Measurements from ENCODE around the gene ACOT2. TPM values are rescaled to one million over a fixed set of nuclear protein-coding genes. Genes with fewer than 3 reads are reported as not detected.
A peak's percentile ranks its signal among the peaks of the same experiment; 100 is the strongest.
"Not testable (repeated sequence)": the region's sequence is repeated elsewhere in the genome, so short reads cannot be mapped to it uniquely, and the experiment has no call there.

The ACOT2 gene
- total and polyA plus RNA-seq, 5 donors from 2014 or later: 15.4 to 44.2 (median 38.4) TPM

DNA sequence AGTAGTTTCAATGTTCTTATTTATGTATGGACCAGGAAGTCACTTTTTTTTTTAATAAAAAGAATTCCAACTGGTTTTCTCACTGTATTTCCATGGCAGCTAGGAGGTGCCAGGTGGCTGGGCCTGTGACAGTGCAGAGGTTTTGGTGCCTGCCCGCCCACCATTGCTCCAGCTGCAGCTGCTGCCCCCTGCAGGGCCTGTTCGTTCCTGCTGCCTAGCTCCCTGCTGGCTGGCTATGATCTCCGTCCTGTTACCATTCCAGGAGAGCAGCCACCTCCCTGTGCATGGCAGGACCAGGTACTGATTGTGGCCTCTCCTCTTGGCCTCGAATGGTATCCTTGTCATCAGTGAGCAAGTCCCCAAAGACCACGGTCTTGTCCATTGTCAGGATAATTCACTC is 30.0 kb upstream of the ACOT2 start:
- not testable (repeated sequence) for H3K9me3 Mint-ChIP-seq; H3K4me3 ChIP-seq (ENCODE audit: low read depth, low read length); H3K4me1 Mint-ChIP-seq; H3K4me1 ChIP-seq (ENCODE audit: control insufficient read depth, insufficient read depth, low read length, poor library complexity, severe bottlenecking); H3K27me3 ChIP-seq (ENCODE audit: control insufficient read depth, insufficient read depth, low read length); H3K9me3 ChIP-seq (ENCODE audit: control insufficient read depth in 2 of 2, low read length in 2 of 2); H3K27me3 Mint-ChIP-seq; H3K27ac Mint-ChIP-seq; H3K27ac ChIP-seq (ENCODE audit: insufficient read depth, low read length, poor library complexity, severe bottlenecking); H3K4me3 Mint-ChIP-seq; H3K36me3 ChIP-seq (ENCODE audit: control insufficient read depth, insufficient read depth, low read length); H3K36me3 Mint-ChIP-seq
- peak; percentile 91 to 95 for ATAC-seq (ENCODE audit: low read depth in 2 of 2)
- peak in 1 of 3 donors; percentile 47 for DNase-seq

DNA sequence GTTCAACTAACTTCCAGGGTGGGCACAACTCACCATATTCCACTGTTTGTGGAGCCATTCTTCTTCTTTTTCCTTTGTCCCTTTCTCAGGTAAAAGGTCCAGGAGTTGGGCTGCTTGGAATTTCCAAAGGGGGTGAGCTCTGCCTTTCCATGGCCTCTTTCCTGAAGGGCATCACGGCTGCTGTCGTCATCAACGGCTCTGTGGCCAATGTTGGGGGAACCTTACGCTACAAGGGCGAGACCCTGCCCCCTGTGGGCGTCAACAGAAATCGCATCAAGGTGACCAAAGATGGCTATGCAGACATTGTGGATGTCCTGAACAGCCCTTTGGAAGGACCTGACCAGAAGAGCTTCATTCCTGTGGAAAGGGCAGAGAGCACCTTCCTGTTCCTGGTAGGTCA is 26.1 kb upstream of the ACOT2 start:
- ATAC-seq (ENCODE audit: low read depth in 2 of 2); H3K27ac Mint-ChIP-seq: not testable (repeated sequence)

DNA sequence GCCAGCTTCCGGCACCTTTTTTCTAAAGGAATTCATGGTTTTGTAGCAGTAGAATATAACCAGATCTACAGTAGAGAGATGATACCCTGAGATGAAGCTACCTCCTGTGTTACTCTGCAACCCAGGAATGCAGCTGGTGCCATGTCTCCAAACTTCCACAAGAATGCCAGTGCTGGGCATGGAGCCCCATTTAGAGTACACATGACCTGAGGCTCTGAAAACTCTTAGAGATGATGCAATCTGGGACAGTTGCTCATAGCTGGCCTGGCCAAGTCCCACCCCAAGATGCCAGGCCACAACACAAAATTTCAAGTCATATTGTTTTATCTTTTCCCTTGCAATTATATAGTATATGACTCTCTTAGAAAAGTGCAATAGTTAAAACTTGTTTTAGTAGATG is 23.7 kb upstream of the ACOT2 start:
- H3K9me3 ChIP-seq (ENCODE audit: control insufficient read depth in 2 of 2, low read length in 2 of 2); H3K36me3 ChIP-seq (ENCODE audit: control insufficient read depth, insufficient read depth, low read length); H3K27ac ChIP-seq (ENCODE audit: insufficient read depth, low read length, poor library complexity, severe bottlenecking); H3K4me1 ChIP-seq (ENCODE audit: control insufficient read depth, insufficient read depth, low read length, poor library complexity, severe bottlenecking); H3K4me3 ChIP-seq (ENCODE audit: low read depth, low read length); ATAC-seq (ENCODE audit: low read depth in 2 of 2); H3K27me3 ChIP-seq (ENCODE audit: control insufficient read depth, insufficient read depth, low read length); H3K4me3 Mint-ChIP-seq; H3K4me1 Mint-ChIP-seq; H3K9me3 Mint-ChIP-seq; H3K27me3 Mint-ChIP-seq; H3K36me3 Mint-ChIP-seq; DNase-seq; H3K27ac Mint-ChIP-seq: not testable (repeated sequence)

More for the DNA sequence above, 26.1 kb upstream of the ACOT2 start:
- not testable (repeated sequence) for H3K27ac ChIP-seq (ENCODE audit: insufficient read depth, low read length, poor library complexity, severe bottlenecking); DNase-seq; H3K27me3 ChIP-seq (ENCODE audit: control insufficient read depth, insufficient read depth, low read length); H3K4me3 ChIP-seq (ENCODE audit: low read depth, low read length); H3K4me3 Mint-ChIP-seq; H3K36me3 Mint-ChIP-seq; H3K27me3 Mint-ChIP-seq; H3K4me1 ChIP-seq (ENCODE audit: control insufficient read depth, insufficient read depth, low read length, poor library complexity, severe bottlenecking); H3K9me3 Mint-ChIP-seq; H3K4me1 Mint-ChIP-seq; H3K36me3 ChIP-seq (ENCODE audit: control insufficient read depth, insufficient read depth, low read length); H3K9me3 ChIP-seq (ENCODE audit: control insufficient read depth in 2 of 2, low read length in 2 of 2)

DNA sequence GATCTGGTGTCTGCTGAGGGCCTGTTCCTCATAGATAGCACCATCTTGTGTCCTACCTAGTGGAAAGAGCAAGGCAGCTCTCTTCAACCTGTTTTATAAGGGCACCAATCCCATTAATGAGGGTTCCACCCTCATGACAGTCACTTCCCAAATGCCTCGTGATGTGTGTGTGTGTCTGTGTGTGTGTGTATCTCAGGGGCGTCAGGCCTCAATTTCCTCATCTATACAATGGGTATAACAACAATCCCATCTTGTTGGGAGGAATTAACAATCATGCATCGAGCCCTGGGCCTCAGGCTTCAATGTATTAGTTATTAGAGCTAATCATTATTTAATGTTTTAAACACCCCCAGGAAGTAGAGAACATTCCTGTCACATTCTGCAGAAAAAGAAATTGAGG is 19.9 kb upstream of the ACOT2 start:
- H3K27me3 ChIP-seq (ENCODE audit: control insufficient read depth, insufficient read depth, low read length); H3K4me3 Mint-ChIP-seq; H3K27ac Mint-ChIP-seq; ATAC-seq (ENCODE audit: low read depth in 2 of 2); H3K9me3 ChIP-seq (ENCODE audit: control insufficient read depth in 2 of 2, low read length in 2 of 2); H3K4me1 Mint-ChIP-seq; H3K36me3 ChIP-seq (ENCODE audit: control insufficient read depth, insufficient read depth, low read length); H3K27ac ChIP-seq (ENCODE audit: insufficient read depth, low read length, poor library complexity, severe bottlenecking); DNase-seq; H3K4me3 ChIP-seq (ENCODE audit: low read depth, low read length); H3K27me3 Mint-ChIP-seq; H3K36me3 Mint-ChIP-seq; H3K9me3 Mint-ChIP-seq; H3K4me1 ChIP-seq (ENCODE audit: control insufficient read depth, insufficient read depth, low read length, poor library complexity, severe bottlenecking): not testable (repeated sequence)

DNA sequence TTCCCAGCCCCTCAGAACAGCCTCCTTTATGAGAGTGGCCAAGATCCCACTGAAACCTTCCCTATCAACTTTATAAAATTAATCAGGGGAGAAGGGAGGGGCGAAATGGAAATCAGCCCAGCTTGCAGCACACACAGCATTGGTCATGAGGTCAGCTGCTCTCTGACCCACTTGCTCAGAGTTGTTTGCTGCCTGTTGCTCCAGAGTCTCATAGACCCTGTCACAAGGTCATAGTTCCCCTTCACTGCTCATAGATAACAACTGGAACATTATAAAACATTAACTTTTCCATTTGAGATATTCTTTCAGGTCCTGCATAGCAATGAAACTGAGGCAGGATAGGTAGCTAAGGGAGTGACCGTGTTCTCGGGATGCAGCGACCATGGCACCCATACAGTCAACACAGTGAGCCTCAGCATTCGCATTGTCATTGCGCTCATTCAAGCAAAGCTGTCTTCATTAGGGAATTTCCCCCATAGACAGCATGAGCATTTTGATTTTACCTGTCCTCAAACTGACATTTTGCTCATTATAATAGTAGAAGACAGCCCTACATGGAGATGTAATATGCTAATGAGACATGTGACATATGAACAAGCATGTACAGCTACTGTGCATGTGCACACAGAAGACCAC is 19.0 kb upstream of the ACOT2 start:
- H3K27ac Mint-ChIP-seq; H3K4me3 ChIP-seq (ENCODE audit: low read depth, low read length); H3K4me3 Mint-ChIP-seq; H3K36me3 Mint-ChIP-seq; ATAC-seq (ENCODE audit: low read depth in 2 of 2); H3K9me3 ChIP-seq (ENCODE audit: control insufficient read depth in 2 of 2, low read length in 2 of 2); DNase-seq; H3K36me3 ChIP-seq (ENCODE audit: control insufficient read depth, insufficient read depth, low read length); H3K4me1 ChIP-seq (ENCODE audit: control insufficient read depth, insufficient read depth, low read length, poor library complexity, severe bottlenecking); H3K27me3 ChIP-seq (ENCODE audit: control insufficient read depth, insufficient read depth, low read length); H3K27ac ChIP-seq (ENCODE audit: insufficient read depth, low read length, poor library complexity, severe bottlenecking); H3K4me1 Mint-ChIP-seq; H3K27me3 Mint-ChIP-seq; H3K9me3 Mint-ChIP-seq: not testable (repeated sequence)

DNA sequence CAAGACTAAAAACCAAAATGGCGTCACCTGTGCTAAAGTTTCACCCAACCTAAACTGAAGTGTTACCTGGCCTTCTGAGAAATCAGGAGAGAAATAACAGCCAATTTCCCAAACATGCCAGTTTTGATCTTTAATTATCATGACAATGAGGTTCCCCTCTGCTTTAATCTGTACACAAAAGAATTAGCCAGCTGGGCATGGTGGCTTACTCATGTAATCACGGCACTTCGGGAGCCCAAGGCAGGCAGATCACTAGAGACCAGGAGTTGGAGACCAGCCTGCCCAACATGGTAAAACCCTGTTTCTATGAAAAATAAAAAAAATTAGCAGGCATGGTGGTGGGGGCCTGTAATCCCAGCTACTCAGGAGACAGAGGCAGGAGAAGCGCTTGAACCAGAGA is 15.2 kb upstream of the ACOT2 start:
- H3K9me3 Mint-ChIP-seq: no peaks in the 10 kb centered on the region

DNA sequence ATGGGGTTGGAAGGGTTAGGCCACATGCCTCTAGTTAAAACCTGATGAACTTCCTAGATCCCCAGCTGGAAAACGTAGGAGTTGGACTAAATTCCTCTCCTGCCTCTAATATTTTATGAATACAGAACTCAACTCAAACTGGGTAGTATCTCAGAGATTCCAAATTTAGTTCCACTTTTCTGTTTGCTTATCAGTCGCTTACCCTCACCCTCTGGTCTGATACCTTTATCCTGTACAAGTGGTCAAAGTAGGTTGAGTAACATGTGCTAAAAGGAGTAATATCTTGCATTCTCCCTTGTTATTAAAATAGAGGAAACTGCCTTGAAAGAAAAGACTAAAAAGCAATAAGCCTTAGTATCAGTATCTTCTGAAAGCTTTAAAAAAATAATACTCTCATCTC is 11.8 kb upstream of the ACOT2 start:
- H3K27me3 Mint-ChIP-seq; H3K27me3 ChIP-seq (ENCODE audit: control insufficient read depth, insufficient read depth, low read length); H3K4me3 Mint-ChIP-seq; H3K4me1 ChIP-seq (ENCODE audit: control insufficient read depth, insufficient read depth, low read length, poor library complexity, severe bottlenecking); DNase-seq; H3K4me1 Mint-ChIP-seq; H3K9me3 ChIP-seq (ENCODE audit: control insufficient read depth in 2 of 2, low read length in 2 of 2); H3K4me3 ChIP-seq (ENCODE audit: low read depth, low read length); H3K27ac ChIP-seq (ENCODE audit: insufficient read depth, low read length, poor library complexity, severe bottlenecking); H3K9me3 Mint-ChIP-seq; H3K27ac Mint-ChIP-seq; ATAC-seq (ENCODE audit: low read depth in 2 of 2); H3K36me3 Mint-ChIP-seq; H3K36me3 ChIP-seq (ENCODE audit: control insufficient read depth, insufficient read depth, low read length): not testable (repeated sequence)

More for the DNA sequence above, 15.2 kb upstream of the ACOT2 start:
- no peaks in the 10 kb centered on the region for H3K9me3 ChIP-seq (ENCODE audit: control insufficient read depth in 2 of 2, low read length in 2 of 2)
- ATAC-seq (ENCODE audit: low read depth in 2 of 2) (no peak), DNase-seq (no peak)
- no peak overlapping the region for H3K4me3 ChIP-seq (ENCODE audit: low read depth, low read length)
- H3K27me3 ChIP-seq (ENCODE audit: control insufficient read depth, insufficient read depth, low read length): no peaks in the 10 kb centered on the region
- no peak overlapping the region for H3K27ac Mint-ChIP-seq
- no peaks in the 10 kb centered on the region for H3K27me3 Mint-ChIP-seq
- H3K36me3 ChIP-seq (ENCODE audit: control insufficient read depth, insufficient read depth, low read length): no peaks in the 10 kb centered on the region
- H3K36me3 Mint-ChIP-seq: no peaks in the 10 kb centered on the region
- no peaks in the 10 kb centered on the region for H3K4me1 Mint-ChIP-seq
- no peak overlapping the region for H3K27ac ChIP-seq (ENCODE audit: insufficient read depth, low read length, poor library complexity, severe bottlenecking)
- no peak overlapping the region for H3K4me3 Mint-ChIP-seq
- H3K4me1 ChIP-seq (ENCODE audit: control insufficient read depth, insufficient read depth, low read length, poor library complexity, severe bottlenecking): no peaks in the 10 kb centered on the region

DNA sequence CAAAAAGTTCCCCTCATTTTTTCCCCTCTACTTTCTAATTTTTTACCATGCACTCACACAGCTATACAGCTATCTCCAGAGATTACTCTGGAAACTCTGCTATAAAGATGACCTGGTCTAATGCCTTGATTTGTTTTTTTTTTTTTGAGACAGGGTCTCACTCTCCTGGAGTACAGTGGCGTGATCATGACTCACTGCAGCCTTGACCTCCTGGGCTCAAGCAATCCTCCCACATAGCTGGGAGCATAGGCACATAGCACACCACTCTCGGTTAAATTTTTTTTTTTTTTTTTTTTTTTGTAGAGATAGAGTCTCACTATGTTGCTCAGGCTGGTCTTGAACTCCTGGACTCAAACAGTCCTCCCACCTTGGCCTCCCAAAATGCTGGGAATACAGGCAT is 10.8 kb upstream of the ACOT2 start:
- not testable (repeated sequence) for ATAC-seq (ENCODE audit: low read depth in 2 of 2); H3K4me1 Mint-ChIP-seq; H3K27ac ChIP-seq (ENCODE audit: insufficient read depth, low read length, poor library complexity, severe bottlenecking); H3K27ac Mint-ChIP-seq; H3K4me1 ChIP-seq (ENCODE audit: control insufficient read depth, insufficient read depth, low read length, poor library complexity, severe bottlenecking); H3K9me3 ChIP-seq (ENCODE audit: control insufficient read depth in 2 of 2, low read length in 2 of 2); H3K4me3 ChIP-seq (ENCODE audit: low read depth, low read length); DNase-seq; H3K27me3 ChIP-seq (ENCODE audit: control insufficient read depth, insufficient read depth, low read length); H3K27me3 Mint-ChIP-seq; H3K36me3 ChIP-seq (ENCODE audit: control insufficient read depth, insufficient read depth, low read length); H3K4me3 Mint-ChIP-seq; H3K36me3 Mint-ChIP-seq
- peaks cover 0 to 13% (median 2%) of the 10 kb centered on the region in 7 donors for H3K9me3 Mint-ChIP-seq
